ENCODE measurements around the gene APOL6.

GRCh38 chr22:35641494-35642120 is 6.6 kb upstream of the APOL6 start:
- TF ChIP-seq POLR2A (IDR thresholded peaks at IDR 0.05; ENCODE audit: low read length) (no peak), GATA1 (IDR thresholded peaks at IDR 0.05; ENCODE audit: low read depth, low read length) (no peak)
